GM12874 (cell line): ENCODE measurements around the gene BPHL.

Source experiments
- TF ChIP-seq, protein P1 (sequence below): IDR thresholded peaks from 2 replicates; pipeline ENCODE4 v1.5.1; 2011; ENCODE audit warnings: low read depth, mild to moderate bottlenecking, control low read depth, low read length, moderate library complexity; ENCODE audit not compliant: insufficient read depth

The BPHL gene

DNA sequence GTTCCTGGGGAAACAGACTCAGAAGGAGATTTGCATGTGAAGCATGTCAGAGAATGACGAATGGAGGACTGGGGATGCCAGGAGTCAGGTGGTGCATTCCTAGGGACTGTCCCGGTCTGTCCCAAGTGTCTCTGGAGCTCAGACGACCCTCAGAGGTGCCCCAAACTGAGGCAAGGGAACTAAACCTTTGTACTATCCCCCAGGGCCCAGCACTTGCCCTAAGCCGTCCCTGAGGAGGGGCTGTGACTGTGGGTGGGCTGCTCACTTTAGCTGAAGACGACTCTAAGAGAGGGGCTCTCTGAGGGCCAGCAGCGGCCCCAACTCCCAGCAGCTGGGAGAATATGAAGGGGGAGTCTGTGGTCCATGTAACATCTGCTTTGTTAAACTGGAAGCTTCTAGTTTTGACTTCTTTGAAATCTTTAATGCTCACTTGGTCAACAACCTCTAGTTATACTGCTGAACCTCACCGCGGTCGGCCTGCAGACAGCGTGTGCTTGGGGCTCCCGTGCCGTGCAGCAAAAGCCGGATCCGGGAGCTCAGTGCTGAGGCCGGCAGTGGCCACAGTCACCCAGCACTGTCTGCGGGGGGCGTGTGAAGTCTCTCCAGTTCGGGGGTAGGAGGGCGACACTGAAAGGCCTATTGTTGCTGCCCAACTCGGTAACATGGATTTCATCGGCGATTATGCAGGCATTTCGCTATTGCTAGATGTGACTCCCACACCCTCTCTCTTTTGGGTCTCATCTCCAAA, 74.8 kb downstream of the BPHL start:
- TF ChIP-seq, protein P1, sequence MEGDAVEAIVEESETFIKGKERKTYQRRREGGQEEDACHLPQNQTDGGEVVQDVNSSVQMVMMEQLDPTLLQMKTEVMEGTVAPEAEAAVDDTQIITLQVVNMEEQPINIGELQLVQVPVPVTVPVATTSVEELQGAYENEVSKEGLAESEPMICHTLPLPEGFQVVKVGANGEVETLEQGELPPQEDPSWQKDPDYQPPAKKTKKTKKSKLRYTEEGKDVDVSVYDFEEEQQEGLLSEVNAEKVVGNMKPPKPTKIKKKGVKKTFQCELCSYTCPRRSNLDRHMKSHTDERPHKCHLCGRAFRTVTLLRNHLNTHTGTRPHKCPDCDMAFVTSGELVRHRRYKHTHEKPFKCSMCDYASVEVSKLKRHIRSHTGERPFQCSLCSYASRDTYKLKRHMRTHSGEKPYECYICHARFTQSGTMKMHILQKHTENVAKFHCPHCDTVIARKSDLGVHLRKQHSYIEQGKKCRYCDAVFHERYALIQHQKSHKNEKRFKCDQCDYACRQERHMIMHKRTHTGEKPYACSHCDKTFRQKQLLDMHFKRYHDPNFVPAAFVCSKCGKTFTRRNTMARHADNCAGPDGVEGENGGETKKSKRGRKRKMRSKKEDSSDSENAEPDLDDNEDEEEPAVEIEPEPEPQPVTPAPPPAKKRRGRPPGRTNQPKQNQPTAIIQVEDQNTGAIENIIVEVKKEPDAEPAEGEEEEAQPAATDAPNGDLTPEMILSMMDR = no peak

DNA sequence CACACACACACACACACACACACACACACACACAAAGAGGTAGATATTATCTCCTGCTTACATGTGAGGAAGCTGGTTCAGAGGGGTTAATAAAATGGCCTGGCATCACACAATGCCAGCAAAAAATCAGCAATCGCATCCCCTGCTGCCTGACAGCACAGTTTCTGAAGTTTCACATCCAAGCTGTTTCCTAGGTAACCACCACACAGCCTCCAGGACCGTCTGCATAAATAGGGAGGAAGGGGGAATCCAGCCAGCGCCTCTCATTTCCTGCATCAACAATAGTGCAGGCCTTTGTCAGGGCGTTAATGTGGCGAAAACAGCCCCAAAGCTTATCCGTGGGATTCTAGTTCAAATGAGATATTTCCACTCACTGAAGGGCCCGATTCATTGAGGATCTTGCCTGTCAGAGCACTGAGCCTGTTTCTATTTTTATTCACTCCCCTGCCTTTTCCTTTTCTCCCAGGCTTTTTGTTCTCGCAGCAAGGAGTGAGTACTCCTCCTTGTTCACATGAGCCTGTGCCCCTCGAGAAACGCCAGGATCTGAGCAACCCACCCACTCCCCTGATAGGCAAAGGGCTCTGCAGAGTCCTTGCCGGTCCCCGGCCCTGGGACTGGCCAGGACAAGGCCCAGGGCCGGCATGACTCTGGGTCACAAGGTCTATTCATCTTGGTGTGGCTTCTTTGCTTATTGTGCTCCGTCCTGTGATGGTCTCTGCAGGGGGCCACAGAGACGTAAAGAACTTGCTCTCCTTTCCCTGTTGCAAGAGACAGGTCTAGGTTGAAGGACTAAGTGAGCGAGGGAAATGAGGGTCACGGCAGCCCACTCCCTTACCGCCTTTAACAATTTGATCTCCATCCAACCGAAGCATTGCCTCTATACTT, 76.3 kb downstream of the BPHL start:
- TF ChIP-seq, protein P1 = no peak

GRCh38 chr6:3195420-3195694, 76.8 kb downstream of the BPHL start:
- TF ChIP-seq, protein P1 = no peak

DNA sequence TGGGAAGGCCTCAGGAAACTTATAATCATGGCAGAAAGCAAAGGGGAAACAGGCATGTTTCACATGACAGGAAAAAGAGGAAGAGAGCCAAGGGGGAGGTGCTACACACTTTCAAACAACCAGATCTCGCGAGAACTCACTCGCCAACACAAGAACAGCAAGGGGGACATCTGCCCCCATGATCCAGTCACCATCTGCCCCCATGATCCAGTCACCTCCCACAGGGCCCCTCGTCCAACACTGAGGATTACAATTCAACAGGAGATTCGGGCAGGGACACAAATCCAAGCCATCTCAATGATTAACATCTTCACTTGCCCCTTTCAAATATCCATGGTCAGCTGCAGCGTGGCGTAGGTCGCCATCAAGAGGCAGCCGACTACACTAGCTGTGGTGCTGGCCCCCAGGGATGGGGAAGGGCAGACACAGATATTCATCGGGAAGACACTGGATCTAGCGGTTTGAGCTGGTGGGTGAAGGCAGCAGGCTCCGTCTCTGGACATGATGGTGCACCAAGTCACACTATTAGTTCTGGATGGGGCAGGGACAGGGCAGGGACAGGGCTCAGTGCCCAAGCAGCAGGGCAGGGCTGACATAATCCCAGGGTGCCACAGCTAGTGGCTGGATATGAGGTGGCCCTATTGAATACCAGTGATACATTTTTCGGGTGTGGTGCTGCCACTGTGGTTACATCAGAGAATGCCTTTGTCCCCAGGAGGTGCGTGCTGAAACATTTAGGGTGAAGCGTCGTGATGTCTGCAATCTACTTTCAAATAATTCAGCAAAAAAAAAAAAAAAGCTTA, 77.4 kb downstream of the BPHL start:
- TF ChIP-seq, protein P1 = no peak

GRCh38 chr6:3196770-3197169, 78.3 kb downstream of the BPHL start:
- TF ChIP-seq, protein P1 = no peak

DNA sequence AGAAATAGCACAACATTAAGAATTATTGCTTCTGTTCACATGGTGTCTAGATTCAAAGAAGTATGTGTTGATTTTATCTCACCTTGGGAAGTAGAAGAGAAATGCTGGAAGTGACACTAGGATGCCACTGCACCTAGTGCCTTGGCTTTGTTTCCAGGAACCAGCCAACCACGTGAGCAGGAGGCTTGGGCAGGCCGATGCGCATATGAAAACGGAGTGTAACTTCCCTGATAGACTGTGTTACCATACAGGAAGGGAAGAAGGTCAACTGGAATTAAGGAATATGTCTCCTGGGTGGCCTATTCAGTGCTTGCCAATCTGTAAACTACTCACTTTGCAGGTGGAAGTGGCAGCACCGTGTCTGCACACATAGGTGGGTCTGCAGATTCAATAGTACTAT, 80.9 kb downstream of the BPHL start:
- TF ChIP-seq, protein P1 = no peak

GRCh38 chr6:3200682-3201081, 82.2 kb downstream of the BPHL start:
- TF ChIP-seq, protein P1 = no peak
